Embryonic facial prominence (tissue), 1 donor: ENCODE data around the gene CD6.

ENCODE experiments used
- DNase-seq: peaks from one replicate; pipeline ENCODE4 v3.0.0-alpha.2; 2016; ENCODE audit errors: extremely low spot score

Gene CD6

DNA sequence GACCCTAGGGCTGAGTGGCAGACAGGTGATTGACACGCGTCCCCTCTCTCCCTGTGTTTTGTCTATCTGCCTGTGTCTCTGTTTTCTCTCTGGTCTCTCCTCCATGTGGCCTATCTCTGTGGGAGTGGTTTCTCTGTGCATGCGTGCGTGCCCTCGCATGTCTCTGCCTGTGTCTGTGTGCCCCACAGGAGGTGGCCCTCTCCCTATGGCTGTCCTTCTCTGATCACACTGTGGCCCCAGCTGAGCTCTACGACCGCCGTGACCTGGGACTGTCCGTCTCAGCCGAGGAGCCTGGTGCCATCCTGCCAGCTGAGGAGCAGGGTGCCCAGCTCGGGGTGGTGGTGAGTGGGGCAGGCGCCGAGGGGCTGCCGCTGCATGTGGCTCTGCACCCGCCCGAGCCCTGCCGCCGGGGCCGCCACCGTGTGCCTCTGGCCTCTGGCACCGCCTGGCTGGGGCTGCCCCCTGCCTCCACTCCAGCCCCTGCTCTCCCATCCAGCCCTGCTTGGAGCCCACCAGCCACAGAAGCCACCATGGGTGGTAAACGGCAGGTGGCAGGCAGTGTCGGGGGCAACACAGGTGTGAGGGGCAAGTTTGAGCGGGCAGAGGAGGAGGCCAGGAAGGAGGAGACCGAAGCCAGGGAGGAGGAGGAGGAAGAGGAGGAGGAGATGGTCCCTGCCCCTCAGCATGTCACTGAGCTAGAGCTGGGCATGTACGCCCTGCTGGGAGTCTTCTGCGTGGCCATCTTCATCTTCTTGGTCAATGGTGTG, 35.6 kb upstream of the CD6 start:
- DNase-seq = no peak

DNA sequence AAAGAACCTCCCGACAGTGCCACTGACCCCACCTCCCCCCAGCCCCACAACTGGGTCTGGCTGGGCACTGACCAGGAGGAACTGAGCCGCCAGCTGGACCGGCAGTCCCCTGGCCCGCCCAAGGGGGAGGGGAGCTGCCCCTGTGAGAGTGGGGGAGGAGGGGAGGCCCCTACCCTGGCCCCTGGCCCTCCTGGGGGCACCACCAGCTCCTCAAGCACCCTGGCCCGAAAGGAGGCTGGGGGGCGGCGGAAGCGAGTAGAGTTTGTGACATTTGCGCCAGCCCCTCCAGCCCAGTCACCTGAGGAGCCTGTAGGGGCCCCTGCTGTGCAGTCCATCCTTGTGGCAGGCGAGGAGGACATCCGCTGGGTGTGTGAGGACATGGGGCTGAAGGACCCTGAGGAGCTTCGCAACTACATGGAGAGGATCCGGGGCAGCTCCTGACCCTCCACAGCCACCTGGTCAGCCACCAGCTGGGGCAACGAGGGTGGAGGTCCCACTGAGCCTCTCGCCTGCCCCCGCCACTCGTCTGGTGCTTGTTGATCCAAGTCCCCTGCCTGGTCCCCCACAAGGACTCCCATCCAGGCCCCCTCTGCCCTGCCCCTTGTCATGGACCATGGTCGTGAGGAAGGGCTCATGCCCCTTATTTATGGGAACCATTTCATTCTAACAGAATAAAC, 34.9 kb upstream of the CD6 start:
- no peak for DNase-seq

GRCh38 chr11:60937144-60937527, 34.3 kb upstream of the CD6 start:
- DNase-seq = no peak

DNA sequence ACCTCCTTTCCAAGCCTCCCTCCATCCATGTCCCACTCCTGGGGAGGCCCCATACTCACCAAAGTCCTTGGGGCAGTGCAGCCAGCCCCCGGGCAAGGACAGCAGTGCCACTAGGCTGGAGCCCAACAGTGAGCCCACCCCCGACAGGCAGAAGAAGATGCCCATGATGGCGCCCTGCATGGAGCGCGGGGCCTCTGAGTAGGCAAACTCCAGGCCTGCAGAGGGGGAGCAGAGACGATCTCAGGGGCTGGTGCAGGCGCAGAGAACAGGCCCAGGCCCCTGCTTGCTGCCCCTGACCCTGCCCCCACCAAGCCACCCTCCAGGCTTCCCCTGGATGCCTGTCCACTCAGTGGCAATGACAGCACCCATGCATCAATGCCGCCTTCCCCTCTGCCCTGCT, 33.7 kb upstream of the CD6 start:
- no peak for DNase-seq

GRCh38 chr11:60938500-60938899, 33.0 kb upstream of the CD6 start:
- no peak for DNase-seq

DNA sequence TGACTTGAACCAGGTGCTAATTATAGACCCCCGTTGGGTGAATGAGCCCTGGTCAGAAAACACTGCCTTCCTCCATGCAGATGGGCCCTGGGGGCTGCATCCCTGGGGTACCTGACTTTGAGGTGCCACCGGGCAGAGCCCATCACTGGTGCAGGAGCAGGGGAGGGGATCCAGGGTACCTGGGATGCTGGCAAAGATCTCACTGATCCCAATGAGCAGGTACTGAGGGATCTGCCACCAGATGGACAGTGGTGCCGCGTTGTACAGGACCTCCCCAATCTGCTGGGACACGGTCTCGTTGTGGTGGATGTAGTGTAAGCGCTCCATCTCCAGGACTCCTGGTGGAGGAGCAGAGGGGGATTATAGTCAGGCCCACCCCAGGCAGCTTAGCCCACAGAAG, 32.2 kb upstream of the CD6 start:
- DNase-seq = no peak

GRCh38 chr11:60939855-60940254, 31.6 kb upstream of the CD6 start:
- no peak for DNase-seq

DNA sequence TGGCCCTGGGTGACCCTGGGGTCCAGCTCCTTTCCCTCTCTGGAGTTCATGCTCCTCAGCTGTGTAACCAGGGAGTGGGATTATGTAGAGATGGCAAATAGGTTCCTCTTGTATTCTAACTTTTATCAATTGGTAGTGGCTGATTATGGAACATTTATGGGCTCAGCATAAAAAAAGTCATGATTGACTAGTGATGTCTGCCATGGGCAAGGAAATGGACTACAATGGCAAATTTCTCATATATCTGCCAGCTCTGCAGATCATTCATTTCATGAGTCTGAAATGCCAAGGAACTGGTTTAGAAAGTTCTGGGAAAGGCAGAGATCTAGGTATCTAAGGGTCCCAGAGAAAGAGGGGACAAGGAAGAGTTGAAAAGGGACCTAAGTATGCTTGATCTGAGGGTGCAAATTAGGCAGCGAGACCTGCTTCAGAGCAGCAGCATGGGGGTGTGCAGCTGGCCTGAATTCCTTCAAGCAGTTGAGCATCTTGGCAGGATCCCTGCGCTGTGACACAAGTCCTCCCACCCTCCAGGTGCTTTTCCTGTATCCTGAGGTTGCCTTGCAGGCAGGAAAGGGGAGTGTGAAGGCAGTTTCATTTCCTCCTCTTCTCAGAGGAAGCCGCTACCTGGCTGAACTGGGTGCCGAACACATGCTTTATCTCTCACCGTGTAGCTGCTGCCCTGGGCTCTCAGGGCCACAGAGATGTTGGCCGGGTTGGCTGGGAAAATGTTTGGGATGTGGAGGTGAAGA, 29.9 kb upstream of the CD6 start:
- DNase-seq = no peak

- no peak for DNase-seq
Measured at GRCh38 chr11:60942219-60942618, 29.3 kb upstream of the CD6 start.

- no peak for DNase-seq
Measured at GRCh38 chr11:60942970-60943565, 28.4 kb upstream of the CD6 start.

GRCh38 chr11:60944490-60945294, 26.8 kb upstream of the CD6 start:
- no peak for DNase-seq

GRCh38 chr11:60945295-60945667, 26.2 kb upstream of the CD6 start:
- no peak for DNase-seq

DNA sequence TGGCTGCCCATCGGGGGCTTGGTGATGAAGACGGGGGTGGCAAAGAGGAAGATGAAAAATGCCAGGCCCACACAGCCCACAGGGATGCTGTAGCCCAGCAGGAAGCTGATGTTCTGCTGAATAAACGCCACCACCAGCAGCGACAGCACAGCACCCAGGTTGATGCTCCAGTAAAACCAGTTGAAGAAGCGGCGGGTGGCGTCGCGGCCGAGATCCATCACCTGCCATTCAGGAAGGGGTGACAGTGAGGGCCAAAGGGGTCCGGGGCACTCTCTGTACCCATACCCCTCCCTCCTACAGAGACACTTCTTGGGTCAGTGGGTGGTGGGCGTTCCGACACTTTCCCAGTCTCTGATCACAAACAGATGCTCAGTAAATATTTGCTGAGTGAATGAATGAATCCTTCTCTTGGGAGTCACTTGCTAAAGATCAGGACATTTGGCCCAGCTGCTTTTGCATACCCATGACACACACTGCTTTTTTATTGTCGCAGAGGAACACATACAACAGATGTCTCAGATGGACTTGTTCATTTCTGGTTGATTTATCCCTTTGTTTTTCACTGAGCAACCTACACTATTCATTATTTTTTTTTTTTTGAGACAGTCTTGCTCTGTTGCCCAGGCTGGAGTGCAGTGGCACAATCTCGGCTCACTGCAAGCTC, 24.7 kb upstream of the CD6 start:
- no peak for DNase-seq

DNA sequence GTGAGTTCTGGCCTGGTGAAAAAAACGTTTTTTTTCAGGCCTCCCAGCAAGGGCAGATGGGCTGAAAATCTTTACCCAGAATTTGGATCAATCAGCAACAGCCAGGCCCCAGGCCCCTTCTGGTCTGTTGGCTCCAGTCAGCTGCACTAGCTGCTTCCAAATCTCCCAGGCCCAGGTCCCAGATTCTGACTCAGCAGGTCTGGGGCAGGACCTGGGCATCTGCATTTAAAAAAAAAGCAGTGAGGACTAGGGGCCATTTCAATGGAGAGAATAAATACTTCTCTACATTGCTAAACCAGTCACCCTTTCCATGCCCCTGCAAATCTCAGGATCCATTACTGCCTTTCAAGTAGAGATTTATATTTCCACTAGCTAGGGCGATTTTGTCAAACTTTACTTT, 23.8 kb upstream of the CD6 start:
- DNase-seq = no peak

DNA sequence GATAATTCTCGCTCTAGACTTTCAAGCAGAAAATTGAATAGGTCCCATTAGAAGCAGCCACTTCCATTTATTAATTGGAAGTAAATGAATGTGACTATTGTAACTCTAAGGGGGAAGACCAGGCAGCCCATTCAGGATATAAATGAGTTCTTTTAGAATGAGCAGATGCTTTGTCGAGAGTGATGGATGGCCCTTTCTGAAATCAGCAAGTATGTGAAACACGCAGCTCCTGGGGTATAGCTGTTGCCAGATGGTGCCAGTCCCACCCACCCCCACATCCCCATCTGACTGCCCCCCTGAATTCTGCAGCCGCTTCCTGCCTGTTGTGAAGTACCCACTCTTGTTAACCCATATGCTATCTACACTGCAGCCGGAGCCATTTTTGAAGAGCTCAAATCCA, 23.2 kb upstream of the CD6 start:
- no peak for DNase-seq

DNA sequence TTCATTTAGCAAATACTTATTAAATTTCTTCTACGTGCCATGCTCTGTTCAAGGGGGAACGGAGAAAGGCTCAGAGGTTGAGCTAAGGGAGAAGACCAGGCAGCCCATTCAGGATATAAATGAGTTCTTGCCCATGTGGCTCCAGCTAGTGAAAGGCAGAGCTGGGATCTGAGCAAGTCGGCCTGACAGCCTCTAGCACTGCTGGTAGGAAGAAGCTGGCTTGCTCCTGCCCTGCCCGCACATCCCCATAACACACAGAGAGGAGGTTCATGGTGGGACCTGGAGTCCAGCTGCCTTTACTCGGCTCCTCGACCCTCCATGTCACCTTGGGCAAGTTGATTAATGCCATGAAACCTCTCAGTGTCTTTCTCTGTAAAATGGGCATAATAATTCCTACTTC, 21.5 kb upstream of the CD6 start:
- no peak for DNase-seq

DNA sequence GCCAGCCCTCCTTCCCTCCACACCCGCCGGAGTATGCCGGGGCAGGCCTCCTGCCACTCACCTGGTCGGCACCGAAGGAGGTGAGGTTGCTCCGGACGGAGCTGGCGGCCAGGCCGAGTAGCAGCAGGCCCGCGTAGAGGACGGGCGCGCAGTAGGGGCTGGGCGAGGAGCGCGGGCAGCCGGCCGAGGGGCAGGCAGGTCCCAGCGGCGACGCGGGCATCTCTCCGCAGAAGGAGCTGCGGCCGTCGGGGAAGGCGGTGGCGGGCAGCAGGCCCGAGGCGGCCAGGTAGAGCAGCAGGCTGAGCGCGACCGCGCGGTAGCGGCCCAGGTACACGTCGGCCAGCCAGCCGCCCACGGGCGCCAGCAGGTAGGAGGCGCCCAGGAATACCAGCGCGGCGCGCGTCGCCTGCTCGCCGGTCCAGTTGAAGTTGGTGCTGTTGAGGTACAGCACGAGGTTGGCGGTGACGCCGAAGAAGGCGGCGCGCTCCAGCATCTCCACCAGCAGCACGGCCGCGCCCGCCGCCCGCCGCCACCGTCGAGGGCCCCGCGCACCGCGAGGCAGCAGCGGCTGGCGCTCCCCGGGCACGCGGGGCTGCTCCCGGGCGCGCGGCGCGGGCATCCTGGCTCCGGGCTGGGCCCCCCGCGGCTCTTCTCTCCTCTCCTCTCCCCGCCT, 20.4 kb upstream of the CD6 start:
- DNase-seq = no peak

- DNase-seq = no peak
Measured at GRCh38 chr11:60951606-60951903, 19.9 kb upstream of the CD6 start.

DNA sequence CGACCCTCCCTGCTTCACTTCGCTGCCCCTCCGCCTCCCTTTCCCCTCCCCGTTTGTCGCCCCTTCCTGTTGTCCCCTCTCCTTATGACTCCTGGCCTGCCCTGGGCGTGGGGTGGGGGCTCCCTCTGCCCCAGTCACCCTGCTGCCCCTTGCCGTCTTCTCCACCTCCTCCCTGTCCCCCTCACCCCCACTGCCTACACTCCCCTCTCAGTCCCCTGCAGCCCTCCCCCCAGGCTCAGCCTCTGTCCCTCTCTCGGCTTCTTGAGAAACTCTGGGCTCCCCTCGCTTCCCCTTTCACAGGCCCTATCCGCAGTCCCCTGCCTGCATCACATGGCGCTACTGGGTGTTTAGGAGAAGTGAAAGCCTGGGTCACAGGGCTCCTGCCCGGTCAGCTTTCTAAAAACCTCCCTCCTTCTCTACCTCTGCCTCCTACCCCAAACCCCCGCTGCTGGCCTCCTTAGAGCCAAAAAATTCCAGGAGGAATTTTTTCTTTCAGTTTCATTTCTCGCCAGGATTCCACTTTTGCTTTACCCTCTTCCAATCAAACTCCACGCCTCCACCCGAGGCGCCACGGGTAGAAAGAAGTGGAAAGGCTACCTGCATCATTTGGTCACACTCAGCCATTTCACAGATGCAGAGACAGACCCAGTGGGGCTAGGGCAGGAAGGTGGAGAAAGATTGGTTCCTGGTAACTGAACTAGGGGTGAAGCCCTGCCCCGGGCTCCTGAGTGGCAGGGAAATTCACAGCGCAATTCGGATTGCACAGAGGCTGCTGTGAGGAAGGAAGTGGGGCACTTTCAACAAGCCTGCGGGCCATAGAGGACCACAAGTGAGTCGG, 19.4 kb upstream of the CD6 start, which contains the start of gene SLC15A3:
Gene SLC15A3 (minus strand): TSS at position 273 of the 838 bp plus-strand sequence. CDS start 625 bp downstream, outside the sequence.
- no peak for DNase-seq

GRCh38 chr11:60952742-60953170, 18.7 kb upstream of the CD6 start:
- DNase-seq = no peak
